MM.1S (cell line): Measurements from ENCODE around the gene CTSW.

Experiments used
- CTCF ChIP-seq: fragments of 300-600 bp; sonication (generic); IDR thresholded peaks from 2 replicates; pipeline ENCODE4 v1.5.1; 2016; ENCODE audit warnings: antibody characterized with exemption, low read length, mixed read lengths
- EZH2 ChIP-seq: fragments of 300-600 bp; sonication (generic); optimal IDR thresholded peaks from 2 replicates; pipeline ENCODE3; 2017; ENCODE audit warnings: low read depth, mild to moderate bottlenecking, antibody characterized with exemption, low read length, mixed read lengths

- TF ChIP-seq CTCF: no peak
- no peak for TF ChIP-seq EZH2
These were observed 7.4 kb downstream of the CTSW start for GRCh38 chr11:65886826-65887722.
